Medulla oblongata (tissue), 1 donor: Measurements from ENCODE around the gene GTPBP8.
"Not testable (repeated sequence)": the region's sequence is repeated elsewhere in the genome, so short reads cannot be mapped to it uniquely, and the experiment has no call there.

Source experiments
- DNase-seq: peaks from one replicate; pipeline ENCODE4 v3.0.0-alpha.2; 2015; ENCODE audit errors: extremely low spot score

The GTPBP8 gene

GRCh38 chr3:113000691-113001090 lies 9.9 kb downstream of the GTPBP8 start:
- DNase-seq: no peak

GRCh38 chr3:113002037-113002436 lies 11.3 kb downstream of the GTPBP8 start:
- DNase-seq: no peak

GRCh38 chr3:113002679-113003078 lies 11.9 kb downstream of the GTPBP8 start:
- no peak for DNase-seq

- no peak for DNase-seq
Observed at GRCh38 chr3:113005611-113006010, 14.8 kb downstream of the GTPBP8 start.

GRCh38 chr3:113006359-113007056 lies 15.7 kb downstream of the GTPBP8 start:
- no peak for DNase-seq

GRCh38 chr3:113008117-113008516 lies 17.3 kb downstream of the GTPBP8 start:
- DNase-seq: no peak

GRCh38 chr3:113013593-113013992 lies 22.8 kb downstream of the GTPBP8 start:
- no peak for DNase-seq

- DNase-seq: peak; percentile 29
Observed at GRCh38 chr3:113018536-113019181, 27.9 kb downstream of the GTPBP8 start.

- DNase-seq: peak; percentile 92
Observed at GRCh38 chr3:113019182-113020137, 28.7 kb downstream of the GTPBP8 start.

- DNase-seq: no peak
Observed at GRCh38 chr3:113021471-113021870, 30.7 kb downstream of the GTPBP8 start.

GRCh38 chr3:113034011-113034410 lies 43.2 kb downstream of the GTPBP8 start:
- DNase-seq: no peak

GRCh38 chr3:113035387-113035982 lies 44.7 kb downstream of the GTPBP8 start:
- DNase-seq: peak; percentile 77

GRCh38 chr3:113038328-113038727 lies 47.5 kb downstream of the GTPBP8 start:
- no peak for DNase-seq

GRCh38 chr3:113039546-113039945 lies 48.8 kb downstream of the GTPBP8 start:
- no peak for DNase-seq

- DNase-seq: no peak
Observed at GRCh38 chr3:113040231-113040630, 49.4 kb downstream of the GTPBP8 start.

GRCh38 chr3:113043686-113044085 lies 52.9 kb downstream of the GTPBP8 start:
- no peak for DNase-seq

GRCh38 chr3:113046186-113046965 lies 55.6 kb downstream of the GTPBP8 start:
- DNase-seq: not testable (repeated sequence)

GRCh38 chr3:113051302-113051711 lies 60.5 kb downstream of the GTPBP8 start:
- DNase-seq: peak; percentile 96
